Vagina (tissue), 2 donors: ENCODE data around the gene CCDC81.

ENCODE experiments used
- CTCF ChIP-seq, 3 experiments: fragments of 450-650 bp in 2 of 3; fragments of 200-600 bp in 1 of 3; sonication (generic) in 1 of 3; IDR thresholded peaks; one replicate each; pipeline ENCODE4 v1.5.1; 2017 to 2019; ENCODE audit warnings: antibody characterized with exemption in 3 of 3, mild to moderate bottlenecking in 2 of 3, moderate library complexity in 2 of 3
- POLR2A ChIP-seq, 2 donors: fragments of 450-650 bp; IDR thresholded peaks; one replicate each; pipeline ENCODE4 v1.6.1; 2017; ENCODE audit warnings: antibody characterized with exemption in 2 of 2, mild to moderate bottlenecking in 2 of 2, moderate library complexity in 2 of 2

- TF ChIP-seq CTCF (IDR thresholded peaks at IDR 0.05) = no peak
- TF ChIP-seq POLR2A (IDR thresholded peaks at IDR 0.05) = no peak
These were observed 75.4 kb downstream of the CCDC81 start for GRCh38 chr11:86449993-86450629.
